GM10266 (cell line): ENCODE results near the gene MTHFSD.

ENCODE experiments used
- DNase-seq: peaks from one replicate; pipeline ENCODE4 v3.0.0; 2012; ENCODE audit errors: extremely low spot score
- TF ChIP-seq, protein P1 (sequence below): IDR thresholded peaks from 2 replicates; pipeline ENCODE4 v1.5.1; 2012; ENCODE audit warnings: mild to moderate bottlenecking, low read depth; ENCODE audit not compliant: control insufficient read depth, insufficient read depth; ENCODE audit errors: missing control alignments

Gene MTHFSD

DNA sequence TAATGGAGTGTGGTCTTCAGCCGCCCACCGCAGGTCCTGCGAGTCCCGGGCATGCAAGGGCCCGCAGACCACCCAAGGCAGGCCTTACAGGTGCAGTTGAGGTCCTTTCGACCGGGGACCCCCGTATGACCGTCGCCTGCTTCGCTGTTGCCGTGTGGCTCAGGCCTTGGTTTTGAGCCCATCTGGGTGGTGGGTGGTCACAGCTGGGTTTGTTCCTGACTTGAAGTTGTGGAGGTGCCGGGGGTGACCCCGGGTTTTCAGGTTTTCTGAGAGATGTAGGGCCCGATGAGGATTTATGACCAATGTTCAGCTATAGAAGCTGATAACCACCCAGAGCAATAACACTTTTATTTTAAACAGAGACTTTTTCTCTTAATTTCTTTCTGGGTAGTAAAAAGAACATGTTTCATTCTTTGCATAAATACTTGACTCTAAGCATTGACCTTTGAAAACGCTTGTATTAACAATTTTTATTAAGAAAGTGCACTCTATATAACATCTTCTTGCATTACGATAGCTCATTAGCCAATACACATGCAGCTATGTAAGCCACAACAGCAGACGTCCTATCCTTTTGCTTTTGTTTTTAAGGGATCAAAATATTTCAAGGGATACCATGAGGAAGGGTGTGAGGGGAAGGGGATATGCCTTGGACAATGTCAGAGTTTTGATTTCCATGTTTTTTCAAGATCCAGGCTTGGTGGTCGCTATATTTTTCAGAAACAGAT lies 25.2 kb upstream of the MTHFSD start:
- DNase-seq = no peak
- TF ChIP-seq, protein P1, sequence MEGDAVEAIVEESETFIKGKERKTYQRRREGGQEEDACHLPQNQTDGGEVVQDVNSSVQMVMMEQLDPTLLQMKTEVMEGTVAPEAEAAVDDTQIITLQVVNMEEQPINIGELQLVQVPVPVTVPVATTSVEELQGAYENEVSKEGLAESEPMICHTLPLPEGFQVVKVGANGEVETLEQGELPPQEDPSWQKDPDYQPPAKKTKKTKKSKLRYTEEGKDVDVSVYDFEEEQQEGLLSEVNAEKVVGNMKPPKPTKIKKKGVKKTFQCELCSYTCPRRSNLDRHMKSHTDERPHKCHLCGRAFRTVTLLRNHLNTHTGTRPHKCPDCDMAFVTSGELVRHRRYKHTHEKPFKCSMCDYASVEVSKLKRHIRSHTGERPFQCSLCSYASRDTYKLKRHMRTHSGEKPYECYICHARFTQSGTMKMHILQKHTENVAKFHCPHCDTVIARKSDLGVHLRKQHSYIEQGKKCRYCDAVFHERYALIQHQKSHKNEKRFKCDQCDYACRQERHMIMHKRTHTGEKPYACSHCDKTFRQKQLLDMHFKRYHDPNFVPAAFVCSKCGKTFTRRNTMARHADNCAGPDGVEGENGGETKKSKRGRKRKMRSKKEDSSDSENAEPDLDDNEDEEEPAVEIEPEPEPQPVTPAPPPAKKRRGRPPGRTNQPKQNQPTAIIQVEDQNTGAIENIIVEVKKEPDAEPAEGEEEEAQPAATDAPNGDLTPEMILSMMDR = no peak

DNA sequence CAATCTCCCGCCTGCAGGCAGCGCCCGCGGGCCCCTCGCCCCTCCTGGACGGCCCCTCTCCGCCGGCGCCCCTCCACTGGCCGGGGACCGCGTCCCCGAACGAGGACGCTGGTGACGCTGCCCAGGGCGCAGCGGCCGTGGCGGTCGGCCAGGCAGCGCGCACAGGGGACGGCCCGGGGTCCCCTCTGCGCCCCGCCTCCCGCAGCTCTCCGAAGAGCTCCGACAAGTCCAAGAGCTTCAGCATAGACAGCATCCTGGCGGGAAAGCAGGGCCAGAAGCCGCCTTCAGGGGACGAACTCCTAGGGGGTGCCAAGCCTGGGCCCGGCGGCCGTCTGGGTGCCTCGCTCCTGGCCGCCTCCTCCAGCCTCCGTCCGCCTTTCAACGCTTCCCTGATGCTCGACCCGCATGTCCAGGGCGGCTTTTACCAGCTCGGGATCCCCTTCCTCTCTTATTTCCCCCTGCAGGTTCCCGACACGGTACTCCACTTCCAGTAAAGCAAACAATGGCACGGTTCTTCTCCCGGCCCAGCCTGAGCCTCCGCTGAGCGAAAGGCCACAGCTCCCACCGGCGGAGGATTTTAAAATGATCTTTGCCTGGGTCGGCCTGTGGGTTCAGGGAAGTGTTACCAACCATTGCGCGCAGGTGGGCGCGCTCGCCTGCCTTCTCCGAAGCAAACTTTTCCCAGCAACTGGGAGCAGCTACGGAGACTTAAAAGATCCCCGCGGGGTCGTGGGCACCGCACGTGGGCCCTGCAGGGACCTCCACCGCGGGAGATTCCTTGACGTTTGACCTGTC lies 24.4 kb upstream of the MTHFSD start:
- TF ChIP-seq, protein P1 = no peak
- DNase-seq = no peak

DNA sequence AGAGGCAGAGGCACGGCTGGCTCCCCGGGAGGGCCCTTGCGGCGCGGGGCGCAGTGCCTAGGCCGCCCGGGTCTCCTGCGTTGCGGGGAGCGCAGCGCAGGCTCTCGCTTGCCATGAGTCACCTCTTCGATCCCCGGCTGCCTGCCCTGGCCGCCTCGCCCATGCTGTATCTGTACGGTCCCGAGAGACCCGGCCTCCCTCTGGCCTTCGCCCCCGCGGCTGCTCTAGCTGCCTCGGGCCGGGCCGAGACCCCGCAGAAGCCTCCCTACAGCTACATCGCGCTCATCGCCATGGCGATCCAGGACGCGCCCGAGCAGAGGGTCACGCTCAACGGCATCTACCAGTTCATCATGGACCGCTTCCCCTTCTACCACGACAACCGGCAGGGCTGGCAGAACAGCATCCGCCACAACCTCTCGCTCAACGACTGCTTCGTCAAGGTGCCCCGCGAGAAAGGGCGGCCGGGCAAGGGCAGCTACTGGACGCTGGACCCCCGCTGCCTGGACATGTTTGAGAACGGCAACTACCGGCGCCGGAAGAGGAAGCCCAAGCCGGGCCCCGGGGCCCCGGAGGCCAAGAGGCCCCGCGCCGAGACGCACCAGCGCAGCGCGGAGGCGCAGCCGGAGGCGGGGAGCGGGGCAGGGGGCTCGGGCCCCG lies 23.7 kb upstream of the MTHFSD start:
- TF ChIP-seq, protein P1 = no peak
- DNase-seq = no peak

DNA sequence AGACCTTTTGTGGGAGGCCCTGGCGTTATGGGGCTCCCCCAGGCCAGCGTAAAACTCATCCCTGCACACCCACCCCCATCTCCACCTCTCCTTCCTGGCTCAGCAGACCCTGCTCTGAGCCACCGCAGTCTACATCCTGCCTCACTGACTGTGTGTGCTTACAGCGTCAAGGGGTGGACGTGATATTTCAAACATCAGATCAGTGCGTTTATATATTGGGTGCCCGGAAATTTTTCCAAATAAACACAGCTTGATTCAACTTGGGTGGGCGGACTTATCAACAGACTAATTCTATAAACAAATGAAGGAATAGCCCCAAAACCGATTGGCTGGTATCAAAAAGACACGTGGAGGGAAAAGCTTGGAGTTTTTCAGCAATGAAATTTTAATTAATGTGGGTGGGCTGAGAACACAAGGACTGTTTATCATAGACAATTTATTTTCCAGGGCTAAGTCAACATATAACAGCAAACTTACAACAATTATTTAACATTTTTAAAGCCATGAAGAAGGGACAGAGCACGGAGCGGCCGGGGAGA lies 23.1 kb upstream of the MTHFSD start, which contains the start of gene FOXL1:
Gene FOXL1 (plus strand): TSS at position 489 of the 539 bp plus-strand sequence. CDS start 175 bp downstream, outside the sequence.
- TF ChIP-seq, protein P1 = no peak
- DNase-seq = no peak

DNA sequence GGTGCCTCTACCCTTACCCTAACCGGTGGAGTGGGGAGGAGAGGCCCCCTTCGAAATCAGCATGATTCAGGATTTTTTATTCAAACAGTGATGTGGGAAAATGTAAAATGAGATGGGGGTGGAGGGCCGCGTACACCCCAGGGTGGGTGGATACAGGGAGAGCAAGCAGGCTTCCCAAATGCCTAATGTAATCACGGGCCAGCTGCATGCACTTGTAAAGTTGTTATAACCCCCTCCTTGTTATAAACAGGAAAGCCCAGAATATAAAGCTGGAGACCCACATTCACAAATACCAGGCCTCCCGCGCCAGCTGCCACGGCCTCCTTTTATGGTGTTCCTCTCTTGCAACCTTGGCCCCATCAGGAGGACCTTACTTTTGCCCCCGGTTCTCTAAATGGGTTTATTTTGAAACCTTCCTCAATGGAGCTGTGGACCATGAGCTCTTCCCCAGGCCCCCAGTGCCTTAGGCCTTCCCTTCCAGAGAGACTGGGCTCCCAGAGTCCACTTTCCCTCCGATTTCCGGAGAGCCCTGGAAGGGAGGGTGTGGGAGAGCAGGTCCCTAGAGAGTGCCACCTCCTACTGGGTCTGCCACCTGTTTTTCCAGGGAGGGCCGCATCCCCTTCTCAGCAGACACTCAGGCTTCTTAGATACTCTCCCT lies 22.4 kb upstream of the MTHFSD start:
- DNase-seq = no peak
- TF ChIP-seq, protein P1 = no peak

DNA sequence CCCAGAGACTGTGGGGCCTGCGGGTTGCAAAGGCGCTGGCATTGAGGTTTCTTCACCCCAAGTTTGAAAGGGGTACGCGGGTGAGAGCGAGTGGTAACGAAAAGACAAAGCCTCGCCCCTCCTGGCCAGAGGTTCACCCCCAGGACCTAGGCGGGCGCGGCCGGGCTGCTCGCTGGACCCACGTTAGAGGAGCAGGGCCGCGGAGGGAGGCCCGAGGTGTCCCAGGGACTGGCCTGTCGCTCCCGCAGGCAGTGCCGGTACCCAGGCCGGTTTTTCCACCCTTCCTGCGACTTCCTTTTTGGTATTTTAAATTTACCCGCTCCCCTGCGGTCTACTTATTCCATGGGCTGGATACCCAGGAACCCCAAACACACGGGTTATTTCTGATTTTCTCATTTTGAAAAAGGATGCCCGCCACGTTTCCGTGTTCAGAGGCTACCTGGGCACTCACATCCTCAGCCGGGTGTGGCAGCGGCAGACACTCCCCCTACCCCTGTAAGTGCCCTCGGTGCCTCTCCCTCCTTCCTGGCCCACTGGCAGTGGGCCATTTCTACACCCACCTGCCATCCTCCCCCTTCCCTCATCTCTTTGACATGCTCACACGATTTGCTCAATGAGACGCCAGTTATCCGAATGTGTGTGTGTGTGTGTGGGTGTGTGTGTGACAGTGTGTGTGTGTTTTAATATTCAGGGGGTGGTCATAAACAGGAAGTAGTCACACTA lies 21.7 kb upstream of the MTHFSD start:
- TF ChIP-seq, protein P1 = no peak
- no peak for DNase-seq
